Measurements from ENCODE around the gene COL20A1.

The COL20A1 gene

DNA sequence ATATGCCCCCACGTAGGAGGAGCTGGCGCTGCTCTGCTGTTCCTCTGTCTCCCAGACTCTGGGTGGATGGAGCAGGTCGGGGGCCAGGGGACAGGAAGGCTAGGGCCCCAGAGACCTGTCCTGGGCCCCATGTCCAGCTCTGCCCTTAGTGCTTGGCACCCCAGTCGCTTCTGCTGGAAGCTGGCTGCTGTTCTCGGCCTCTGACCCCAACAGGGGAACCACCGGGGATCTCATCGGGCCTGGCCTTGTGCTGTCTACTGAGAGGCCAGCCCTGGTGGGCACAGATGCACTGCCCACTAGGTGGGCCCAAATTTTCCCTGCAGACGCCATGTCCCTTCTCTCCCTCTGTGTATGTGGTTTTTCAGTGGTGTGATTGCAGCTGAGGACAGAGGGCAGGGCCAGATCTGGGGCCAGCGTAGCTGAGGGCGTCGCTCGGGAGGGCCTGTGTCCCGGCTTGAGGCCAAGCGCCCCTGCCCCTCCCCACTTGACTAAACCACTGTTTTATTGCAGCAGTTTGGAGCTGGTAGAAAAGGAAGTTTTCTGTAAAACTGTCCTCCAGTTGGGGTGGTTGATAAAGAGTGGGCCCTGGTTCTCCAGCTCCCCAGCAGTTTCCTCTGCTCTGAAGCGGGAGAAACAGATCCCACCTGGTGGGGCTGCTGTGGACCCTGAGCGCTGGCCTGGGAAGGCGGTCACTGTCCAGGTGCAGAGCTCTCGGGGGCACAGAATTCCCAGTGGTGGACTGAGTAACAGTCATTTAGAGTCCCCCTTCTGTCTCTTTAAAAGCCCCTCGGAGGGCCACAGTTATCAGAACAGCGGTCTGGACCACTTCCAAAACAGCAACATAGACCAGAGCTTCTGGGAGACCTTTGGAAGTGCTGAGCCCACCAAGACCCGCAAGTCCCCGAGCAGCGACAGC, 5.9 kb upstream of the COL20A1 start:
- no peak overlapping the region for H3K4me3 ChIP-seq (ENCODE audit: low read depth, low read length)
- no peak for DNase-seq (ENCODE audit: low read depth)
- no peak for TF ChIP-seq CTCF (IDR thresholded peaks at IDR 0.05; ENCODE audit: low read depth, low read length, missing control alignments)

DNA sequence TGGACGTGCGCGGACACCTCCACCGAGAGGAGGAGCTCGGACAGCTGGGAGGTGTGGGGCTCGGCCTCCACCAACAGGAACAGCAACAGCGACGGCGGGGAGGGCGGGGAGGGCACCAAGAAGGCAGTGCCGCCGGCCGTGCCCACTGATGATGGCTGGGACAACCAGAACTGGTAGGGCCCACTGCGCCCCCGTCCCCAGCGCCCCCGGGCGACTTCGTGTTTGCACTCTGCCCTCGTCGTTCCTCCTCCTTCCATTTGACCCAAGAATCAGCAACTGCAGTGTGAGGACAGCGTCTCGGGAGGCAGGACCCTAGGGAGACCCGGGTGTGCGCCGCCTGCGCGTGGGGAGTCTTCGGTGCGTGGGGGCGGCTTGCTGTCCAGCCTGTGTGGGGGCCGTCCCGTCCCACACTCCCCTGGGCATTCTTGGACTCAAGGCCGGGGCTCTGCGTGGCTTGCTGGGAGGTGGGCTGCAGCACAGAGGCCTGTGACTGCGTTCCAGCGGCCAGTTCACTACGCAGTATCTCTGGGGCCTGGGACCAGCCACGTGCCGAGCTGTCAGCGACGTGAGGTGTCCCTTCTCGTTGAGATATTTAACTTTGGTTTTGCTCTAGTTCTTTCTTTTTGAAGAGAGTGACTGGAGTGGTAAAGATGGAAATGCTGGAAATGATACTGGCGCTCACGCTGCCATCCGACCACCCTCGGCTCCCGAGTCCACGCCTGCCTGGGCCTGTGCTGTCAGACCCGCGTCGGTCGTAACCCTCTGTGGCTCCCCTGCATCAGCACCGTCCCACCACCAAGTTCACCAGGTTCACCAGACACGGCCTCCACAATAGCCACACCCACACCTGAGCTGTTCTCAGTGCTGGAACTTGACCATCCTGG, 5.0 kb upstream of the COL20A1 start:
- DNase-seq (ENCODE audit: low read depth), result no peak
- H3K4me3 ChIP-seq (ENCODE audit: low read depth, low read length), result no peak overlapping the region
- no peak for TF ChIP-seq CTCF (IDR thresholded peaks at IDR 0.05; ENCODE audit: low read depth, low read length, missing control alignments)

- H3K4me3 ChIP-seq (ENCODE audit: low read depth, low read length), result no peak overlapping the region
- no peak for TF ChIP-seq CTCF (IDR thresholded peaks at IDR 0.05; ENCODE audit: low read depth, low read length, missing control alignments)
- DNase-seq (ENCODE audit: low read depth), result no peak
Observed at GRCh38 chr20:63288581-63289251, 4.3 kb upstream of the COL20A1 start.

DNA sequence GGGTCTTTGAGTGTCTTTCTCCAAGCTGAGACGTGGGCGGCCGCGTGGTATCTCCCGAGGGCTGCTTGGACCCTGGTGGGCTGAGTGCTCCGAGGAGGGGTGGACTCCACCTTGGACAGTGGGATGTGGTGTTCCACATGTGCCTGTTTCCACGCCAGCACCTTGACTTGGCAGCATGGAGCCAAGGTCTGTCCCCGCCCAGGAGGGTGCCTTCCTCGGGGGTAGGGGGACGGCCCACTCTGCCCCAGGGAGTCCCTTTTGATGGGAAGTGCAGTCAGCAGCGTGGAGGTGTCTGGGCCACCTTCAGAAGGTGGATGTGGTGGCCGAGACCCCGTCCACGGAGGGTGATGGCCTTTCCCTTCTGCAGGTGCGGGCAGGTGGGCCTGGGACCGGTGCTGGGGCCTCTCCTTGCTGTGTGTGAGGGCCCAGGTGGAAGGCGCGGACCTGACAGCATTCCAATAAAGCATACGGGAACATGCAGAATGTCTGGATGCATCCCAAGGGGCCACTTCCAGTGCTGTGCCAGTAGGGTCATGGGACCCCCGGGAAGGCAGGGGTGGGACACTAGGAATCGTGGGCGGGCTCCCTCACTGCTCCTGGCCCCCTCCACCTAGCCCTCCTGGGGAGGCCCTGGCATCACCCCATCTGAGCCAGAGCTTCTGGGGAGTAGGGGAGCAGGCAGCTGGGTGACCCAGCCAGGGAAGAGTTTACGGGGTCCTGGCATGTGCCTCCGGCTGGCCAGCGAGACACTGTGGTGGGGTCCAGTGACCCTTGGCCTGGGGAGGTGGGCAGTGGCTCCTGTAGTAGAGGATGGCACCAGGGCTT, 3.5 kb upstream of the COL20A1 start:
- TF ChIP-seq CTCF (IDR thresholded peaks at IDR 0.05; ENCODE audit: low read depth, low read length, missing control alignments), result no peak
- no peak for DNase-seq (ENCODE audit: low read depth)
- H3K4me3 ChIP-seq (ENCODE audit: low read depth, low read length), result no peak overlapping the region

DNA sequence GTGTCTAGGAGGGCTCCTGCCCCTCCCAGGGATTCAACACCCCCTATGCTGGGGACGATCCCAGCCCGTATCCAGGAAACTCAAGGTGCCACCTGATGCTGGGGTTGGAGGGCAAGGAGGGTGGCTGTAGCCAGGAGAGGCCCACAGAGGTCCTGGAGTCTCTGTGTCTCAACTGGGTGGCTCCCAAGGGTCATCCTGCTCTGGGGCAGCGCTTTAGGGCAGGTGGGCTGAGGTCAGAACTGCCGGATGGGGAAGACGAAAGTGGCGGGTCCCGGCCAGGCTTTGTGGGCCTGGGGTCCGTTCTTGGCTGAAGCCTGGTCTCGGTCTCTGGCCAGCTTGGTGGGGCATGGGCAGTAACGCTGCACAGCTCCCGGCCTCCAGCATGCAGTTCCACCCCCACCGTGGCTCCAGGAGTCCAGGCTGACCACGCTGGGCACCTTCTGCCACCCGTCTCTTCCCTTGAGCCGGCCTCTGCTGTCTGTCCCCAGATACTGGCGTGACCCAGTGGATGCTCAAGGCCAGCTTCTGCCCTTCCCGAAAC, 2.8 kb upstream of the COL20A1 start:
- no peak for DNase-seq (ENCODE audit: low read depth)
- no peak overlapping the region for H3K4me3 ChIP-seq (ENCODE audit: low read depth, low read length)
- TF ChIP-seq CTCF (IDR thresholded peaks at IDR 0.05; ENCODE audit: low read depth, low read length, missing control alignments), result no peak
